ENCODE measurements around the gene CENPC. TPM values are rescaled to one million over a fixed set of nuclear protein-coding genes. Genes with fewer than 3 reads are reported as not detected.
"Not testable (repeated sequence)": the region's sequence is repeated elsewhere in the genome, so short reads cannot be mapped to it uniquely, and the experiment has no call there.

CENPC gene
- polyA plus RNA-seq, 3 donors: 4.7 to 5.7 (median 5.5) TPM

DNA sequence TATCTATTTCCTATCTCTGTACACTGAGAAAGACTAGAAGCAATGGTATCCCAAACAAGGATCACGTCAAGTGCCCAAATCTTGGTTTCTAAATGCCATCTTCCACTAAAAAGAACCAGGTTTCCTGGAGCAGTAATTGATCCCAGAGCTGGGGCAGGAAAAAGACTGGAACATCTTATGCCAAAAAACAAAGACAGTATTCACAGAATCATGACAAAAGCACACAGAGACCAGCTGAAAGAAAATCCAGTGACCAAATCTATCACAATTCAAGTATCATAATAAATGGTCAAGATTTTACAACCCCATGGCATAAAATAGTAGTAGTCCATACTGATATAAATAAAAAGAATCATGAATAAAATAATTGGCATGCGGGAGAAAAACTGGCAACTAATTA is 44.9 kb downstream of the CENPC start:
- WGBS, 3 donors: 90 to 96% (median 96%) methylated on average over 2 of the region's 2 CpGs
- no peak overlapping the region for H3K27ac ChIP-seq (ENCODE audit: low read depth, low read length)

DNA sequence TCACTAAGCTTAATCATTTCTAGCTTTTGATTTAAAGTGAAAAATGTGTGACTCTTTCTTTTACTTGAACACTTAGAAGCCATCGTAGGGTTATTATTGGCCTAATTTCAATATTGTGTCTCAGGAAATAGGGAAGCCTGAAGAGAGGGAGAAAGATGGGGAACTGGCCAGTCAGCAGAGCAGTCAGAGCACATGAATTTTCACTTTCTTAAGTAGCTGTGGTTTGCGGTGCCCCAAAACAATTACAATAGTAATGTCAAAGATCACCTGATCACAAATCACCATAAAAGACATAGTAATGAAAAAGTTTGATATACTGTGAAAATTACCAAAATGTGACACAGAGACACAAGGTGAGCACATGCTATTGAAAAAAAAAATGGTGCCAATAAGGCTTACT is 45.5 kb downstream of the CENPC start:
- no peak overlapping the region for H3K27ac ChIP-seq (ENCODE audit: low read depth, low read length)
- WGBS, 3 donors: 65 to 94% (median 78%) methylated on average over 2 of the region's 2 CpGs

DNA sequence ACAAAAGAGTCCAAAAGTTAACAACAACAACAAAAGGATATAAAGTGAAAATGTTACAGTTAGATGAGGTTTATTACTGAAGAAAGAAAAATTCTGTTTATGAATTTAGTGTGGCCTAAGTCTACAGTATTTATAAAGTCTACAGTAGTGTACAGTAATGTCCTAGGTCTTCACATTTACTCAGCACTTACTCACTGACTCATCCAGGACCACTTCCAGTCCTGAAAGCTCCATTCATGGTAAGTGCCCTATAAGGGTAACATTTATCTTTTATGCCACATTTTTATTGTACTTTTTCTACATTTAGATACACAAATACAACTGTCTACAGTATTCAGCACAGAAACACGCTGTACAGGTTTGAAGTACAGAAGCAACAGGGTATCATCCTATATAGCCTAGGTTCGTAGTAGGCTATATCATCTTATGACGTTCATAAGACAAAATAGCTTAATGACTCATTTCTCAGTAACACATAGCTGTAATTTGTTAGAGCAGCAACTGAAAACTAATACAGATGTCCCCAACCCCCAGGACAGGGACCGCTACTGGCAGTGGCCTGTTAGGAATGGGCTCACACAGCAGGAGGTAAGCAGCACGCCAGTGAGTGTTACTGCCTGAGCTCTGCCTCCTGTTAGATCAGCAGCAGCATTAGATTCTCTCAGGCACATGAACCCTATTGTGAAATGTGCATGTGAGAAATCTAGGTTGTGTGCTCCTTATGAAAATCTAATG is 61.3 kb downstream of the CENPC start:
- H3K27ac ChIP-seq (ENCODE audit: low read depth, low read length): no peak overlapping the region
- 94 to 96% (median 94%) methylated on average over 5 of the region's 5 CpGs for WGBS, 3 donors

DNA sequence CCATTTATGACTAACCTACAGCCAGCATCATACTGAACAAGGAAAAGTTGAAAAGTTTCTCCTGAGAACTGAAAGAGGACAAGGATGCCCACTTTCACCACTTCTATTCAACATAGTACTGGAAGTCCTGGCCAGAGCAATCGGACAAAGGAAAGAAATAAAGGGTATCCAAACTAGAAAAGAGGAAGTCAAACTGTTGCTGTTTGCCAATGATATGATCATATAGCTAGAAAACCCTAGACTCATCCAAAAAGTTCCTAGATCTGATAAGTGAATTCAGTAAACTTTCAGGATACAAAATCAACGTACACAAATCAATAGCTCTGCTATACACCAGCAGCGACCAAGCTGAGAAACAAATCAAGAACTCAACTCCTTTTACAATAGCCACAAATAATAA is 64.5 kb downstream of the CENPC start:
- no peak overlapping the region for H3K27ac ChIP-seq (ENCODE audit: low read depth, low read length)
- 93 to 97% (median 93%) methylated on average over 3 of the region's 3 CpGs for WGBS, 3 donors

DNA sequence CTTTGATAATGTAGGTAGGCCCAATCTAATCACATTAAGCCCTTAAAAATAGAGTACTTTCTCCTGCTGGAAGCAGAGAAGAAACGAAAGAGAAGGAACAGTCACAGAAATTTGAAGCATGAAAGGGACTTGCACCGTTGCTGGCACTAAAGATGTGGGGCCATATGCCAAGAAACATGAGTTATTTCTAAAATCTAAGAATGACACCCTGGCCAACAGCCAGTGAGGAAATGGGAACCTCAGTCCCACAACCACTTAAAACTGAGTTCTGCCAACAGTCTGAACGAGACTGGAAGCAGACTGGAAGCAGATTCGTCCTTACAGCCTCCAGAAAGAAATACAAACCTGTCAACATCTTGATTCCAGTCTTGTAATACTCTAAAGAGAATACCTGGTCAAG is 70.1 kb downstream of the CENPC start:
- WGBS, 3 donors: 59 to 74% (median 60%) methylated on average over 4 of the region's 4 CpGs
- H3K27ac ChIP-seq (ENCODE audit: low read depth, low read length): no peak overlapping the region

DNA sequence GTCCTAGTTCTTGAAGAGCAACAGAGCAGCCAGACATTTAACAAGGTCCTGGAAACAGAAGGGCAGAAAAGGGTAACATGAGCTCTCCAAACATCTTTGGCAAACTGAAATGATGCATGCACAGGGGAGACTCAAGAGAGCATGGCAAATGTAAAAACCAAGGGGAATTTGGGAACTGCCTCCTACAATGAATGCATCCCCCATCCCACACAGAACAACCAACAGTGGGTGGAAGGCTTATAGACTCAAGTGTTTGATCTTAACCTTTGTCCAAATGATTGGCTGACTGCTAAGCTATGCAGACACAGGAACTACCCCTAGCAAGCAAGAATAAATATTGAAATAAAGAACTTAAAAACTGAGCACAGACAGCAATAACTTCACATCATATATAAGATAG is 74.4 kb downstream of the CENPC start:
- no peak overlapping the region for H3K27ac ChIP-seq (ENCODE audit: low read depth, low read length)

DNA sequence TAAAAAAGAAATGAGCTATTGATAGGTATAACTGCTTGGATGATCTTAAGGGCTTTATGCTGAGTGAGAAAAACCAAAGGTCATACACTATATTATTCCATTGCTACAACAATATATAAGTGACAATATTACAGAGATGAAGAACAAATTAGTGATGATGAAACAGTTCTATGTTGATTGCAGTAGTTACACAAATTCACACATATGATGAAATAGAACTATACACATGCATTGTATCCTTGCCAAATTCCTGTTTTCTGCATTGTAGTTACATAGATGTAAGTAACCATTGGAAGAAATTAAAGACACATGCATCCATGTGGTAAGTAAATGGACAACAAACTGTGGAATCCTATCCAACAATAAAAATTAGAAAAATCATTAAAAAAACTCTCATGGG is 76.5 kb downstream of the CENPC start:
- no peak overlapping the region for H3K27ac ChIP-seq (ENCODE audit: low read depth, low read length)

DNA sequence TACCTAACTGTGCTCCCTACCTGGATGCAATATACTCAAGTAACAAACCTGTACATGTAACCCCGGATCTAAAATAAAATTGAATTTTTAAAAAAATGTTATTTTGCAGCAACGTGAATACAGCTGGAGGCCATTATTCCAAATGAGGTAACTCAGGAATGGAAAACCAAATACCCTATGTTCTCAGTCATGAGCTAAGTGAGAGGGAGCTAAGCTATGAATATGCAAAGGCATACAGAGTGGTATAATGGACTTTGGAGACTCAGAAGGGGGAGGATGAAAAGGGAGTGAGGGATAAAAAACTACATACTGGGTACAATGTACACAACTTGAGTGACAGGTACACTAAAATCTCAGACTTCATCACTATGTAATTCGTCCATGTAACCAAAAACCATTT is 78.6 kb downstream of the CENPC start:
- 94 to 96% (median 95%) methylated on average over 3 of the region's 3 CpGs for WGBS, 3 donors

DNA sequence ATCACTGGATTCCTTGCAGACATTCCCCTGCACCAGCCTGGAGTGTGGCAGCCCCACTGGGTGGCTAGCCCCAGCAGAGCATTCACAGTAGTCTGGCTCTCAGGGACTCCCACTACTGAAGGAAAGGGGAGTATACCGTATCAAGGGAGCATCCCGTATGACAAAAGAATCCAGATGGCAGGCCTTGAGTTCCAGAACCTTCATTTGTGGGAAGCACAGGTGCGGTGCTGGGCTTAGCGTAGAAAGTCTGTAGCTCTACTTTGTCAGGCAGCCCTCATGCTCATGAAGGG is 79.6 kb downstream of the CENPC start:
- H3K27ac ChIP-seq (ENCODE audit: low read depth, low read length): no peak overlapping the region
- 83 to 97% (median 93%) methylated on average over 4 of the region's 4 CpGs for WGBS, 3 donors

More for the DNA sequence above, 78.6 kb downstream of the CENPC start:
- H3K27ac ChIP-seq (ENCODE audit: low read depth, low read length): no peak overlapping the region

DNA sequence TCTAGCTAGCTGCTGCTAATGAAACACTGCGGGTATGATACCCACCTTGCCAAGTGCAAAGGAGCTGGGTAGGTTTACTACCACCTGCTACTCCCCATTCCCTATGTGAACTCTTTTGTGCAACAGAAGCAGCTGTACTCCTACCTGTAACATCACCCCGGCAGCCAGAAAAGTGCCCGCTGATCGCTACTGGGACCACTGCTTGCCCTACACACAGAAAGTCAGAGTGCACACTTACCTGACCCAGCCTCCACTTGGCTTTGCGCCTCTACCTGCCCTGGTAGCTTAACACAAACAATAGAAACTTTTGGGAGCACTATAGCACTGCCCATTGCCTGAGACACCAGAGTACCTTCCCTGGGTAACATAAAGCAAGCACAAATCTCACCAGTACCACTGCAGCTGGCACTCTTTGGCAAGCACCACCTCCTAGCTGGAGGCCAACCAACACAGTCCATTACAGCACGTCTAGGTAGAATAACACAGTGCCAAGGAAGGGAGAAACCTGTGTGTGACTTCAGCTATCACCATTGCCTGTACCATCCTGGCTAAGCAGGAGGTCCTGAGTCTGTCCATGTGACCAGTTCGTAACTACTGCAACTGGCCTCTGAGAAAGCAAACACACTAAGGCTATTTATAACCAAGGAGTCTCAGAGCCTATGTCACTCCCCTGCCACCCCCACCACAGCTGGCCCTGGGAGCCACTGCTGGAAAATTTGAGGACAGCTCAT is 80.1 kb downstream of the CENPC start:
- 78 to 94% (median 93%) methylated on average over 7 of the region's 7 CpGs for WGBS, 3 donors
- no peak overlapping the region for H3K27ac ChIP-seq (ENCODE audit: low read depth, low read length)

DNA sequence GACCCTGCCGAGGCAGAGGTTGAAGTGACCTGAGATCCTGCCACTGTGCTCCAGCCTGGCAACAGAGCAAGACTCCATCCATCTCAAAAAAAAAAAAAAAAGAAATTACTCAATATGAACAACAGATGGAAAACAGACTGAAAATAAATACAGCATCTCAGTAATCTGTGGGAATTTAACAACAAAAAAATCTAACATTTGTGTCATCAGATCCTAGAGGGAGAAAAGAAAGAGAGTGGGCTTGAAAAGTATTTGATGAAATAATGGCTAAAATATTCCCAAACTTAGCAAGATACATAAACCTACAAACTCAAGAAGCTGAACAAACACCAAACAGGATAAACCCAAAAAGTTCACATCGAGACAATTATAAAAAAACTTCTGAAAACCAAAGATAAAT is 84.7 kb downstream of the CENPC start:
- H3K27ac ChIP-seq (ENCODE audit: low read depth, low read length): no peak overlapping the region
- WGBS, 3 donors: 91 to 99% (median 94%) methylated on average over 2 of the region's 2 CpGs

DNA sequence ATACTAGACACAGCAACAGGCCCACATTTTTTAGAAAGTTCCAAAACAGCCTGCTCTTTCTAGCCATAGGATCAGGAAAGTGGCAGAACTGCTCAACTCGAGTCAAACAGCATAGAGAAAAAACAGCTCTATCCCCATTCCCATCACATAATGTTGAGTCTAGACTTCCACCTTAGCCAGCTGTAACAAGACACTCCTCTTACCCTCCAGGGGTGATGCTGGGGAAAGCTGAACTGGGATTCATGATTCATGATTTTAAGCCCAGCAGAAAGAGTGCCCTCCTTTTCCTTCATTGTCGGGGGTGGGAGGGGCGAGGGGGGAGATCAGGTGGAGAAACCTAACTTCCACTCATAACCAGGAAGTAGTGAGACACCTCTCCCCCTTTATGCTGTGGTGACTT is 86.1 kb downstream of the CENPC start:
- WGBS, 3 donors: 83 to 89% (median 84%) methylated on average over 3 of the region's 3 CpGs
- H3K27ac ChIP-seq (ENCODE audit: low read depth, low read length): no peak overlapping the region

DNA sequence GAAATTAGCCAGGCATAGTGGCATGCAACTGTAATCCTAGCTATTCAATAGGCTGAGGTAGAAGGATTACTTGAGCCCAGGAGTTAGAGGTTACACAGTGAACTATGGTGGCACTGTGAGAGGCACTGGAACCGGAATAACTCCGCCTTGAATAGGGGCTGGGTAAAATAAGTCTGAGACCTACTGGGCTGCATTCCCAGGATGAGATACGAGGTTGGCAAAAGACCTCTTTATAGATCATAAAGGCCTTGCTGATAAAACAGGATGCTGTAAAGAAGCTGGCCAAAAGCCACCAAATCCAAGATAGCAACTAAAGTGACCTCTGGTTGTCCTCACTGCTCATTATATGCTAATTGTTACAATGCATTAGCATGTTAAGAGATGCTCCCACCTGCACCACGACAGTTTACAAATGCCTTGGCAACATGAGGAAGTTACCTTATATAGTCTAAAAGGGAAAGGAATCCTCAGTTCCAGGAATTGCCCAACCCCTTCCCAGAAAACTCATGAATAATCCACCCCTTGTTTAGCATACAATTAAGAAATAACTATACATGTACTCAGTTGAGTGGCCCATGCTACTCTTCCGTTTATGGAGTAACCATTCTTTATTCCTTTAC is 88.6 kb downstream of the CENPC start:
- 61 to 74% (median 71%) methylated on average over 5 of the region's 5 CpGs for WGBS, 3 donors
- H3K27ac ChIP-seq (ENCODE audit: low read depth, low read length): no peak overlapping the region

DNA sequence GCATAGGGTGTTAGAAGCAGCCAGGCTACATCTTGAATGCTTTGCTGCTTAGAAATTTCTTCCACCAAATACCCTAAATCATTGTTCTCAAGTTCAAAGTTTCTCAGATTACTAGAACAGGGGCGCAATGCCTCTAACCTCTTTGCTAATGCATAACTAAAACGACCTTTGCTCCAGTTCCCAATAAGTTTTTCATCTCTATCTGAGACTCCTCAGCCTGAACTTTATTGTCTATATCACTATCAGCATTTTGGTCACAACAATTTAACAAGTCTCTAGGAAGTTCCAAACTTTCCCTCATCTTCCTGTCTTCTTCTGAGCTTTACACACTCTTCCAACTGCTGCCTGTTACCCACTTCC is 92.5 kb downstream of the CENPC start:
- WGBS, 3 donors: 77 to 89% (median 89%) methylated on average over 2 of the region's 2 CpGs
- not testable (repeated sequence) for H3K27ac ChIP-seq (ENCODE audit: low read depth, low read length)

DNA sequence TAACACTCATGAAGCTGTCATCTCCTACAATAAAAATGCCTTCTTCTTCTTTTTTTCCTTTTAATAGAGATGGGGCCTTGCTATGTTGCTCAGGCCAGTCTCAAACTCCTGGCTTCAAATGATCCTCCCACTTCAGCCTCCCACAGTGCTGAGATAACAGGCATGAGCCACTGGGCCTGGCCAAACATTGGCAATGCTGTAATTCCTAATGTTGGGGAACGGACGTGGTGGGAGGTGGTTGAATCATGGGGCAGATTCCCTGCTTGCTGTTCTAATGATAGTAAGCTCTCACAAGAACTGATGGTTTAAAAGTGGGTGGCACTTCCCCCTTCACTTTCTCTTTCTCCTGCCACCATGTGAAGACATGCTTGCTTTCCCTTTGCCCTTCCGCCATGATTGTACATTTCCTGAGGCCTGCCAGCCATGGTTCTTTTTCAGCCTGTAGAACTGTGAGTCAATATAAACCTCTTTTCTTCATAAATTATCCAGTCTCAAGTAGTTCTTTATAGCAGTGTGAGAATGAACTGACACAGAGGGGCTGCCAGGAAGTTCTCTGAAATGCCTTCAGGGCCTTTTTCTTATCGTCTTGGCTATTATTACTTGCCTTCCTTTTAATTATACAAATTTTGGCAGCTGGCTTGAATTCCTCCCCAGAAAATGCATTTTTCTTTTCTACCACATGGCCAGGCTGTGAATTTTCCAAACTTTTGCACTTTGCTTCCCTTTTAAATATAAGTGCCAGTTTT is 93.0 kb downstream of the CENPC start:
- WGBS, 3 donors: 79 to 86% (median 82%) methylated on average over 4 of the region's 4 CpGs
- no peak overlapping the region for H3K27ac ChIP-seq (ENCODE audit: low read depth, low read length)

DNA sequence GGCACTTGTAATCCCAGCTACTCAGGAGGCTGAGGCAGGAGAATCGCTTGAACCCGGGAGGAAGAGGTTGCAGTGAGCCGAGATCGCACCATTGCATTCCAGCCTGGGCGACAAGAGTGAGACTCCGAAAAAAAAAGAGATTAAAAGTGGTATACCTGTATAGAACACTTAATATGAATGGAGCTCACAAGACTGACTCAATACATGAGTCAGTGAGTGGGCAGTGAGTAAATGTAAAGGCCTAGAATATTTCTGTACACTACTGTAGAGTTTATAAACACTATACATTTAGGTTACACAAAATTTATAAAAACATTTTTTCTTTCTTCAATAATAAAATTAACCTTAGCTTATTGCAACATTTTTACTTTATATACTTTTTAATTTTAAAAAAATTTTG is 93.8 kb downstream of the CENPC start:
- no peak overlapping the region for H3K27ac ChIP-seq (ENCODE audit: low read depth, low read length)
- 91 to 96% (median 92%) methylated on average over 6 of the region's 6 CpGs for WGBS, 3 donors

DNA sequence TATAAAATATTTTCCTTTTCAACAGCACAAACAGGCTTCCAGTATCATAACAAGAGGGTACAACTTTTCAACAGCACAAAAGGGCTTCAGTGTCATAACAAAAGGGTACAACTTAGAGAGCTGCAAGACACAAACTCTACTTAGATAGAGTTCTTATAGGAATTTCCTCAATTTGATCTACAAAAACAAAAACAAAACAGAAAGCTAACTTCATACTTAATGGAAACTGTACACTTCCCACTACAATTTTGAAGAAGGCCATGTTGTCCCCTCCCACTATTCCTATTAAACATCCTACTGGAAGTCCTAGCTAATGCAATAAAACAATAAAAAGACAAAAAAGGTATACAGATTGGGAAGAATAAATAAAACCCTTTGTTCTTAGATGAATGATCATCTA is 96.7 kb downstream of the CENPC start:
- H3K27ac ChIP-seq (ENCODE audit: low read depth, low read length): no peak overlapping the region

DNA sequence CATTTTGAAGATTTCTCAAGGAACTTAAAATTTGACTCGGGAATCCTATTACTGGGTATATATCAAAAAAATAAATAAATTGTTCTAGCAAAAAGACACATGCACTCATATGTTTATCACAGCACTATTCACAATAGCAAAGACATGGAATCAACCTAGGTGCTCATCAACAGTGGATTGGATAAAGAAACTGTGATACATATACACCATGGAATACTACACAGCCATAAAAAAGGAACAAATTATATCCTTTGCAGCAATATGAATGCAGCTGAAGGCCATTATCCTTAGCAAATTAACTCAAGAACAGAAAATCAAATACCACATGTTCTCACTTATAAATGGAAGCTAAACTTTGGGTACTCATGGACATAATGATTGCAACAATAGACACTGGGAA is 97.4 kb downstream of the CENPC start:
- WGBS, 3 donors: 94 to 100% (median 98%) methylated on average over 1 of the region's 1 CpG
- no peak overlapping the region for H3K27ac ChIP-seq (ENCODE audit: low read depth, low read length)

DNA sequence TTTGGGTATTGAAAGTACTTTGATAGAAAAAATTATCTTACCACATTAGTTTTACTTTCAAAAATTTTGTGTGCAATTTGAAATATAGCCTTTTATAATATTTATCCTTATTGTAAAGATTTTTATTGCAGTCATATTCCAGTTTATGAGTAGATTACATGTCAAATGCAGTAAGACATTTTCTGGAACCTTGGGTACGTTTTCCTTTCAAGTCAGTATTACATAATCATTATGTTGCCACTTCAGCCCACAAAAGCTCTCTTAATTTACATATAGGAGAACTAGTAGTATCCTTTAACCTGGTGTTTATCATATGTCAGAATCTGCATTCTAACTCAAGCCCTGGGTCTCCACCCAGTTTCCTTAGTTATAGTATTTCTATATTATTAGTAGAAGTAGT is 98.5 kb downstream of the CENPC start:
- 60 to 87% (median 69%) methylated on average over 1 of the region's 1 CpG for WGBS, 3 donors

More for the DNA sequence above, 98.5 kb downstream of the CENPC start:
- no peak overlapping the region for H3K27ac ChIP-seq (ENCODE audit: low read depth, low read length)

All from adipose tissue (tissue), 3 donors.